ENCODE measurements around the gene ASCL1. TPM values are rescaled to one million over a fixed set of nuclear protein-coding genes. Genes with fewer than 3 reads are reported as not detected.

Gene ASCL1
- total and polyA plus RNA-seq, 10 of the 15 experiments (the other 5 are each of a cell fraction or from before 2014, with no cell fraction given) = 10.6 to 61.1 (median 20.5) TPM

DNA sequence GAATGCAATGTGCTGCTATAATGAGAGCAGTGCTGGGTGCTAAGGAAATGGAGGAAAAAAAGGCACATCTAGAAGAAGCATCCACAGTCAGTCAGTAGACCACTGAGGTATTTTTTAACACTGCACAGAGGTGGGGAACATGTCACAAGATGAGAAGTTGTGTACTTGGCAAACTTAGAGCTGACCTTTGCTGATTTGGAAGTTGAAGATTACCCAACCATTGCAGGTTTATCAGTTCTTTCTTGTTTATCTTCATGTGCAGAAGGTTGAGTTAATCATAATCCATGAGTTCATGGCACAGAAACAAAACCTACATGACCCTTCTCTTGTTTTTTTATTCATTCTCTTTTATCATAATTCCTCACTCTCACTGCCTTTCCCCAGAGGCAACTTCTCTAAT lies 37.2 kb upstream of the ASCL1 start (continued):
- TF ChIP-seq ETV6 (conservative IDR thresholded peaks at IDR 0.05 in 1 of 2, IDR thresholded peaks at IDR 0.05 in 1 of 2; ENCODE audit: borderline replicate concordance in 1 of 2, low read depth in 1 of 2) = no peak

DNA sequence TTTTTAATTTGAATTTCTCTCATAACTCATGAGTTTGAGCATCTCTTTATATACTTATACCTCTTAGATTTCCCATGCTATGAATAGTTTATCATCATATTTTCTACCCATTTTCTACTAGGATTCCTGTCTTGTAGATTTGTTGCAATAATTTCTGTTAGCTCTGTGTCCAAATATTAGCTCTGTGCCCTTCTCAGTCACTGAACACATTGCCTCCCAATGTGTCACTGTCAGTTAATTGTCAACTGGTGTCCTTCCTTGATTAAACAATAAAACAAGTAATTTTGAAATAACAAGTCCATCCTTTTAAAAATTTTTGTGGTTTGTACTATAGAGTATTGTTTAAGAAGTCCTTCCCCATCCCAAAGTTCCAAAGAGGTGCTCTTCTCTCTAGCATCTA lies 36.2 kb upstream of the ASCL1 start:
- no peaks in the 10 kb centered on the region for H3K79me2 ChIP-seq (ENCODE audit: control insufficient read depth, insufficient read depth, low read length)
- H3K4me3 ChIP-seq = no peak overlapping the region
- ChIA-PET POLR2A (interaction anchor here (0.6 kb wide), 1 partner anchor 736 kb away, joined by 4 read pairs; no protein-coding TSS in a partner anchor), RAD21 (ENCODE audit: unreplicated experiment) (no interaction called here), SMC1A (ENCODE audit: uncharacterized antibody, unreplicated experiment) (interaction anchor here (0.8 to 1.2 kb wide), 4 partner anchors 9 to 38 kb away, joined by 3 to 6 read pairs (median 6); no protein-coding TSS in a partner anchor), CTCF (interaction anchor here (1.0 to 1.2 kb wide), 3 partner anchors 8 to 38 kb away, joined by 3 to 6 read pairs (median 3); no protein-coding TSS in a partner anchor)
- intact Hi-C loops (cut with micrococcal nuclease; ENCODE audit: unreplicated experiment) (no loop called here), in situ Hi-C loops (cut with MboI) (no loop called here)
- peaks cover 14% of the 10 kb centered on the region for H3K4me1 ChIP-seq (ENCODE audit: control insufficient read depth, insufficient read depth, low read length)
- no TSS peak for BruUV-seq (replicated peaks)
- H3K27me3 ChIP-seq (replicated peaks in 1 of 2; ENCODE audit: control insufficient read depth in 2 of 2, insufficient read depth in 2 of 2, low read length in 1 of 2) = no peaks in the 10 kb centered on the region; a peak in 1 of 4 replicates
- H3K9ac ChIP-seq (ENCODE audit: control insufficient read depth, insufficient read depth, low read length) = no peak overlapping the region
- no peak overlapping the region for H2AFZ ChIP-seq (ENCODE audit: control insufficient read depth, low read depth, low read length)
- no peaks in the 10 kb centered on the region for H4K20me1 ChIP-seq (ENCODE audit: control insufficient read depth, insufficient read depth)
- H3K4me2 ChIP-seq (ENCODE audit: control insufficient read depth, insufficient read depth) = no peak overlapping the region
- ATAC-seq (no peak), FAIRE-seq (no peak), DNase-seq (ENCODE audit: low read depth, low spot score) (no peak)
- no peak overlapping the region for H3K27ac ChIP-seq (ENCODE audit: control insufficient read depth, insufficient read depth)
- no peaks in the 10 kb centered on the region; the same call in 2 of the 3 replicates for H3K9me3 ChIP-seq (replicated peaks; ENCODE audit: control insufficient read depth, insufficient read depth, low read length)
- H3K36me3 ChIP-seq (ENCODE audit: control insufficient read depth in 2 of 2, insufficient read depth in 2 of 2, low read length in 1 of 2) = no peaks in the 10 kb centered on the region
- TF ChIP-seq ASH2L (IDR thresholded peaks at IDR 0.05; ENCODE audit: borderline replicate concordance, low read depth) (no peak), ZBED1 (IDR thresholded peaks at IDR 0.05; ENCODE audit: borderline replicate concordance) (no peak), FOS (IDR thresholded peaks at IDR 0.05; ENCODE audit: borderline replicate concordance, extremely low read depth, insufficient read length) (no peak), CBFB (IDR thresholded peaks at IDR 0.05; ENCODE audit: low read depth) (no peak), IKZF2 (IDR thresholded peaks at IDR 0.05) (no peak), POU2F2 (IDR thresholded peaks at IDR 0.05; ENCODE audit: borderline replicate concordance, low read depth, low read length) (no peak), YY1 (IDR thresholded peaks at IDR 0.05; ENCODE audit: low read depth, low read length) (no peak), TAF1 (IDR thresholded peaks at IDR 0.05; ENCODE audit: borderline replicate concordance, low read depth, low read length) (no peak), ZSCAN29 (IDR thresholded peaks at IDR 0.05) (no peak), BRCA1 (IDR thresholded peaks at IDR 0.05; ENCODE audit: low read depth, low read length) (no peak), TBL1XR1 (IDR thresholded peaks at IDR 0.05; ENCODE audit: low read depth, low read length) (no peak), TCF12 (IDR thresholded peaks at IDR 0.05; ENCODE audit: low read depth, low read length) (no peak), ZNF207 (IDR thresholded peaks at IDR 0.05; ENCODE audit: borderline replicate concordance) (no peak)
- TF ChIP-seq, protein P1, sequence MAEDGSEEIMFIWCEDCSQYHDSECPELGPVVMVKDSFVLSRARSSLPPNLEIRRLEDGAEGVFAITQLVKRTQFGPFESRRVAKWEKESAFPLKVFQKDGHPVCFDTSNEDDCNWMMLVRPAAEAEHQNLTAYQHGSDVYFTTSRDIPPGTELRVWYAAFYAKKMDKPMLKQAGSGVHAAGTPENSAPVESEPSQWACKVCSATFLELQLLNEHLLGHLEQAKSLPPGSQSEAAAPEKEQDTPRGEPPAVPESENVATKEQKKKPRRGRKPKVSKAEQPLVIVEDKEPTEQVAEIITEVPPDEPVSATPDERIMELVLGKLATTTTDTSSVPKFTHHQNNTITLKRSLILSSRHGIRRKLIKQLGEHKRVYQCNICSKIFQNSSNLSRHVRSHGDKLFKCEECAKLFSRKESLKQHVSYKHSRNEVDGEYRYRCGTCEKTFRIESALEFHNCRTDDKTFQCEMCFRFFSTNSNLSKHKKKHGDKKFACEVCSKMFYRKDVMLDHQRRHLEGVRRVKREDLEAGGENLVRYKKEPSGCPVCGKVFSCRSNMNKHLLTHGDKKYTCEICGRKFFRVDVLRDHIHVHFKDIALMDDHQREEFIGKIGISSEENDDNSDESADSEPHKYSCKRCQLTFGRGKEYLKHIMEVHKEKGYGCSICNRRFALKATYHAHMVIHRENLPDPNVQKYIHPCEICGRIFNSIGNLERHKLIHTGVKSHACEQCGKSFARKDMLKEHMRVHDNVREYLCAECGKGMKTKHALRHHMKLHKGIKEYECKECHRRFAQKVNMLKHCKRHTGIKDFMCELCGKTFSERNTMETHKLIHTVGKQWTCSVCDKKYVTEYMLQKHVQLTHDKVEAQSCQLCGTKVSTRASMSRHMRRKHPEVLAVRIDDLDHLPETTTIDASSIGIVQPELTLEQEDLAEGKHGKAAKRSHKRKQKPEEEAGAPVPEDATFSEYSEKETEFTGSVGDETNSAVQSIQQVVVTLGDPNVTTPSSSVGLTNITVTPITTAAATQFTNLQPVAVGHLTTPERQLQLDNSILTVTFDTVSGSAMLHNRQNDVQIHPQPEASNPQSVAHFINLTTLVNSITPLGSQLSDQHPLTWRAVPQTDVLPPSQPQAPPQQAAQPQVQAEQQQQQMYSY (CRISPR knock-in tag; IDR thresholded peaks at IDR 0.05) = no peak
- TF ChIP-seq, protein P2, sequence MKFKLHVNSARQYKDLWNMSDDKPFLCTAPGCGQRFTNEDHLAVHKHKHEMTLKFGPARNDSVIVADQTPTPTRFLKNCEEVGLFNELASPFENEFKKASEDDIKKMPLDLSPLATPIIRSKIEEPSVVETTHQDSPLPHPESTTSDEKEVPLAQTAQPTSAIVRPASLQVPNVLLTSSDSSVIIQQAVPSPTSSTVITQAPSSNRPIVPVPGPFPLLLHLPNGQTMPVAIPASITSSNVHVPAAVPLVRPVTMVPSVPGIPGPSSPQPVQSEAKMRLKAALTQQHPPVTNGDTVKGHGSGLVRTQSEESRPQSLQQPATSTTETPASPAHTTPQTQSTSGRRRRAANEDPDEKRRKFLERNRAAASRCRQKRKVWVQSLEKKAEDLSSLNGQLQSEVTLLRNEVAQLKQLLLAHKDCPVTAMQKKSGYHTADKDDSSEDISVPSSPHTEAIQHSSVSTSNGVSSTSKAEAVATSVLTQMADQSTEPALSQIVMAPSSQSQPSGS (IDR thresholded peaks at IDR 0.05; ENCODE audit: low read length) = no peak
- TF ChIP-seq, protein P3, sequence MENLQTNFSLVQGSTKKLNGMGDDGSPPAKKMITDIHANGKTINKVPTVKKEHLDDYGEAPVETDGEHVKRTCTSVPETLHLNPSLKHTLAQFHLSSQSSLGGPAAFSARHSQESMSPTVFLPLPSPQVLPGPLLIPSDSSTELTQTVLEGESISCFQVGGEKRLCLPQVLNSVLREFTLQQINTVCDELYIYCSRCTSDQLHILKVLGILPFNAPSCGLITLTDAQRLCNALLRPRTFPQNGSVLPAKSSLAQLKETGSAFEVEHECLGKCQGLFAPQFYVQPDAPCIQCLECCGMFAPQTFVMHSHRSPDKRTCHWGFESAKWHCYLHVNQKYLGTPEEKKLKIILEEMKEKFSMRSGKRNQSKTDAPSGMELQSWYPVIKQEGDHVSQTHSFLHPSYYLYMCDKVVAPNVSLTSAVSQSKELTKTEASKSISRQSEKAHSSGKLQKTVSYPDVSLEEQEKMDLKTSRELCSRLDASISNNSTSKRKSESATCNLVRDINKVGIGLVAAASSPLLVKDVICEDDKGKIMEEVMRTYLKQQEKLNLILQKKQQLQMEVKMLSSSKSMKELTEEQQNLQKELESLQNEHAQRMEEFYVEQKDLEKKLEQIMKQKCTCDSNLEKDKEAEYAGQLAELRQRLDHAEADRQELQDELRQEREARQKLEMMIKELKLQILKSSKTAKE (IDR thresholded peaks at IDR 0.05; ENCODE audit: low read depth, poor library complexity, severe bottlenecking) = no peak
